SHP77 (cell line): ENCODE measurements around the gene CCDC28A.
A peak's percentile ranks its signal among the peaks of the same experiment; 100 is the strongest.
"Not testable (repeated sequence)": the region's sequence is repeated elsewhere in the genome, so short reads cannot be mapped to it uniquely, and the experiment has no call there.

Source experiments
- DNase-seq, 2 experiments: peaks; one replicate each; lab custom pipeline; 2025; lab: John Stamatoyannopoulos, UW

Gene CCDC28A

GRCh38 chr6:138773177-138774091, at the start of gene CCDC28A:
Gene CCDC28A, plus strand, starts transcription at chr6:138773769. Its CDS starts 2,352 bp downstream, at chr6:138776121.
- peak; percentile 95 to 97 for DNase-seq

GRCh38 chr6:138724015-138724414, 49.6 kb upstream of the CCDC28A start:
- DNase-seq, result no peak

- DNase-seq, result no peak
These were observed 47.4 kb upstream of the CCDC28A start for GRCh38 chr6:138726066-138726756.

DNA sequence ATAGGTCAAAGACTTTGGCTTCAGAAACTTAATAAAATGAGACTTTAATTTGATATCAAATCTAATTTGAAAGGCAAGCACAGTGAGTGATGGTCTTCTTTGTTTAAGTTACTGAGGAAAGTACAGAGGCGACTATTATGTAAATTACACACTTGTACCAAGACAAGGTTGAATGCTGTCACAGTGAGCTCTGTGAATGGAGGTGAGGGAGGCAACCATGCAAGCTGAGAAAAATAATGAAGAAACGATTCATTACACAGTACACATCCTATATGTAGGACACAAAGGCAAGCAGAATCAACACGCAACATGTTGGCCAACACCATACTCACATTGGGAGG, 46.8 kb upstream of the CCDC28A start:
- DNase-seq, result no peak

DNA sequence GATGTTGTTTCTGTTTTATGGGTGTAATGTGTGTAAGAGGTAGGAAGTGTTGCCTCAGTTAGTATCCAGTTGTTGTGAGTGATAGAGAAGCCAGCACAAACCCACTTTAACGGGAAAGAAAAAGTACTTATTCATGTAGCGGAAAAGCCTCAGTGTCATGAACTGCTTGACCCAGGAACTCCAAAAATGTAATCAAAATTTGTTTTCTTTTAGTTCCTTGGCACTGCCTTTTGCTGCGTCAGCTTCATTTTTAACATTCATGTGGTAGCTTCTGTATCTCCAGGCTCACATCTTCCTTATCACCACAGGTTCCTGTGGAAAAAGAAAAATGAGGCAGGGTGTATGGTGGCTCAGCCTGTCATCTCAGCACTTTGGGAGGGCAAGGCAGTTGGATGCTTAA, 46.4 kb upstream of the CCDC28A start:
- DNase-seq, result no peak

GRCh38 chr6:138728662-138729061, 44.9 kb upstream of the CCDC28A start:
- no peak for DNase-seq

GRCh38 chr6:138730037-138730436, 43.5 kb upstream of the CCDC28A start:
- not testable (repeated sequence) for DNase-seq

GRCh38 chr6:138734585-138734984, 39.0 kb upstream of the CCDC28A start:
- no peak for DNase-seq

DNA sequence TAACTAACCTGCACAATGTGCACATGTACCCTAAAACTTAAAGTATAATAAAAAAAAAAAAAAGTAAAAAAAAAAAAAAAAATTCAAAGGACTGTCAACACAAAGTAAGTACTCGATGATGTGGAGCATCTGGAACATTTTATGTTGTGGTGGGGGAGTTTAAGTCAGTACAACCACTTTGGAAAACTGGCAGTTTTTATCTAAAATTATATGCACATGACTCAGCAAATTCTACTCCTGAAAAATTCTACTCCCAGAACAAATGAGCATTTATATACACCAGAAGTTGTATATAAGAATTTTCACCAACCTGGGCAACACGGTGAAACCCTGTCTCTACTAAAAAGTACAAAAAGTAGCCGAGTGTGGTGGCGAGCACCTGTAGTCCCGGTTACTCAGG, 36.9 kb upstream of the CCDC28A start:
- DNase-seq, result no peak

- DNase-seq, result no peak
These were observed 21.6 kb upstream of the CCDC28A start for GRCh38 chr6:138752017-138752416.

GRCh38 chr6:138757136-138757535, 16.4 kb upstream of the CCDC28A start:
- DNase-seq, result no peak

GRCh38 chr6:138765896-138766655, 7.5 kb upstream of the CCDC28A start:
- peak; percentile 28 to 33 for DNase-seq

- no peak for DNase-seq
These were observed 4.4 kb upstream of the CCDC28A start for GRCh38 chr6:138769102-138769676.

- DNase-seq, result peak; percentile 46 to 53
These were observed 883 bp upstream of the CCDC28A start for GRCh38 chr6:138772596-138773176.

DNA sequence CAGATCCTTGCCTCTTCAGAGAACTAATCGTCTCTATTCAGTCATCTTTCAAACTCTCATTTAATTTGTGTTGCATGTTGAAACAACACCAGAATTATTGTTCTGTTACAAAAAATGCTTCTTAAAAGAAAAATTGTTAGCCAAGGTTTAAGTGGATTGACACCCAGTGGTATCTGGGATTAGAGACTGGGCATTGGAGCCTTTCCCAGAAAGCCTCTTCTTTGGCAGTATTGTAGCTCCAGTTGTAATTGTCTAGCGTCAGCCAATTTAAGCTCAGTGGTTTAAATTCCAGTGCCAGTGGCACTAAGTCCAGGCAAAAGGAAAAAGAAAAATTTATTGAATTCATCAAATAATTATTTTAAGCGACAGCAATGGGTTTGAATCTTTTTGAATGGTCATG, 801 bp downstream of the CCDC28A start:
- DNase-seq, result no peak

DNA sequence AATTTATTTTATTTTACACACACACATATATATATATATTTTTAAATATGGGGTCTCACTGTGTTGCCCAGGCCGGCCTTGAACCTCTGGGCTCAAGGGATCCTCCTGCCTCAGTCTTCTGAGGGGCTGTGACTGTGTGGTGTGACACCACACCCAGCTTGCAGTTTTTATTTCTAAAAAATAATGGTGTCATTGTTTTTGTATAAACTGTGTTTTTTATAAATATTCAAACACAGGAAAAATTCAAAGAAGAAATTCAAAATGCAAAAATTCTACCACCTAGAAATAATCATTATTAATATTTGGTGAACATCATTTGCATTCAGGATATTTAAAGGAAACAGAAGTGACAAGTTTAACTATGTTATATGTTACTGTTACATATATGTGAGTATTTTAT, 3.1 kb downstream of the CCDC28A start:
- DNase-seq, result no peak

DNA sequence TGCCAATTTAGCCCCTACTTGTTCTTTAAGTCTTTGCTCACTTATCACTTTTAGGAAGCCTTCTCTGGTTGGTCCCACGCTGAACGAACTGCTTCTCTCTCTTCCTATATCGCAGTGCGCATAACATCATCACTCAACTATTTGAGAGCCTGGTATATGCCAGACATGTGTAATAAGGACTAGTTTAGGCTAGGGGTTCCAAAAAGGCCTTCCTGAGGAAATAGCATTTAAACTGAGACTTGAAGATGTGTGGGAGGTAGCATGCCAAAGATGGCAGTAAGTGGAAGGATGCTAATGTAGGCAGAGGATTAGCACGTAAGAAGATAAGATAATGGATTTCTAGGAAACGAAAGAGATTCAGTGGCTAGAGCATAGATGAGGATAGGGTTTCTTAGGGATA, 4.8 kb downstream of the CCDC28A start:
- no peak for DNase-seq

DNA sequence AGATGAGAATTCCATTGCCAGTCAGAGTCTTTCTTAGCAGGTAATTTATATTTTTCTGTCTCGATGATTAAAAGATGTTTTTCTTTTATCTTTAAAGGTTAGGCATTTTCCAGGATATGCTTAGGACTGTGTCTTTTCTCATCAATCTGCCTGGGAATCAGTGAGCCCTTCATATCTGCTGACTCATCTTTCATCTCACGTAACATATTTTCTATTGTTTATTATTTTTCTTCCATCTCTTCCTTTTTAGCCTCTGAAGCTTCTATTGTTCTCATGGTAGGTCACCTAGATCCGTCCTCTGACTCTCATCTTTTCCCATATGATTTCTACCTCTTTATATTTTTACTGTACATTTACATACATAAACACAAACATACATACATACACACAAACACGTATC, 8.7 kb downstream of the CCDC28A start:
- DNase-seq, result no peak

DNA sequence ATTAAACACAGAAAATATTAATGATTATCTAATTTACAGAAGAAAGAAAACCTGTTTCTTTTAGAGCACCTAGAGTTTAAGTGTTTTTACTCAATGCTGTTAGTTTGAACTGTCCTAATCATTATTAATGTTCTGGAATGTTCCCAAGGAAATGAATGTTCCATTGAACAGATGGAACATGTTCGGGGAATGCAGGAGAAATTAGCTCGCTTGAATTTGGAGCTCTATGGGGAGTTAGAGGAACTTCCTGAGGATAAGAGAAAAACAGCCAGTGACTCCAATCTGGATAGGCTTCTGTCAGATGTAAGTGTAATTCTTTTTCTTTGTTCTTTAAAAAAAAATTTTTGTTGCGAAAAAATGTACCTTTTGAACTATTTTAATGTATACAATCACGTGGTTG, 11.5 kb downstream of the CCDC28A start:
- DNase-seq, result no peak

- DNase-seq, result no peak
These were observed 12.4 kb downstream of the CCDC28A start for GRCh38 chr6:138785980-138786379.

DNA sequence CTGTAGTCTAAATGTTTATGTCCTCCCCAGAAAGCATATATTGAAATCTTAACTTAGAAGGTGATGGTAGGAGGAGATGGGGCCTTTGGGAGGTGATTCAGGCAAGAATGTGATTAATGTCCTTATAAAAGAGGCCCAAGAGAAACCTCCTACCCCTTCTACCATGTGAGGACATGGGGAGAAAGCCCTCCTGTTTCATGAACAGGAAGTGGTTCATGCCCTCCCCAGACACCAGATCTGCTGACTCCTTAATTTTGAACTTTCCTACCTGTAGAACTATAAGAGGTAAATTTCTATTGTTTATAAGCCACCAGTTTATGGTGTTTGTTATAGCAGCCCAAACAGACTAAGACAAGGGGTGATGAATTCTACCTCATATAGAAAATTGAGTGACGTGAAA, 13.6 kb downstream of the CCDC28A start:
- DNase-seq, result no peak
